ENCODE measurements around the gene EPB41L1. TPM values are rescaled to one million over a fixed set of nuclear protein-coding genes. Genes with fewer than 3 reads are reported as not detected.

The EPB41L1 gene
- total RNA-seq, 2 donors from 2014 or later, result 22.8 to 53.4 TPM

DNA sequence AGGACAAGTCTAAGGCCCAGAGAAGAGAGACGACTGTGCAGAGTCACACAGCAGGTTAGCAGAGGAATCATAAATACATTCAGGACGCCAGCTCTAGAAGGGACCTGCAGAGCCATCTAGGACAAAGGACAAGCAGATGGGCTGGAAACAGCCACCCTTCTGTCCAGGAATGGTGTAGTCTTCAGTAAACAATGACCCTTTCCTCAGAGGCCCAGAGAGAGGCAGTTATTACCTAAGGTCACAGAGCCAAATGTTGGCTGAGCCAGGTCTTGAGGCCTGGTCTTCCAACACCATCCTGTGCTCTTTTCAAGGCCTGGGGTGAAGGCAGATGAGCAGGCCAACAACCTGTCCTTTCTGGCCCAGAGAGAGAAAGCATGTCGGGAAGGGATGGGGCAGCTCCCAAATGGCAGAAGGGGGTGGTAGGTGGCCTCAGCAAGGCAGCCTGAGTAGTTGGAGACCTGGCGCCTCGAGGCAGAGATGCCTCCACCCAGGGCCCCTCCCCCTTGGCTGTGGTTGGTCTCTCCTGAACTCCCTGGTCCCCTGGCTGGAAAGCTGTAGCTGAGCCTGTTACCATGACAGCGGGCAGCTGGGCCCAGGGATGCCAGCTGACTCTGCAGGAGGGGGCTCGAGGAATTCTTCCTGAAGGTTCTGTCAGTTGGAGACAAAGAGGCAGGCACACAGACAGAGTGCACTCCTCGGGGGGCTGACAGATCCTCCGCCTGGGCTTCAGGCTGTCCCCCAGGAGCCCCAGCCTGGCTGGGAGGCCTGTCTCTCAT is 24.8 kb downstream of the EPB41L1 start:
- H3K4me1 ChIP-seq, result peaks cover 7% of the 10 kb centered on the region
- TF ChIP-seq POLR2A (IDR thresholded peaks at IDR 0.05) (no peak), CTCF (IDR thresholded peaks at IDR 0.05) (no peak)
- H3K4me3 ChIP-seq, result no peak overlapping the region
- H3K36me3 ChIP-seq (replicated peaks in 1 of 2; ENCODE audit: insufficient read depth in 1 of 2, low read depth in 2 of 2), result peaks cover 0 to 3% of the 10 kb centered on the region in 2 donors
- WGBS, 2 donors, result 86 to 87% methylated on average over 8 to 9 of the region's 9 CpGs
- H3K27me3 ChIP-seq, result no peaks in the 10 kb centered on the region
- DNase-seq, result no peak
- no peaks in the 10 kb centered on the region for H3K9me3 ChIP-seq
- intact Hi-C loops (cut with DNase I), result no loop called here
- H3K27ac ChIP-seq, result no peak overlapping the region
- ATAC-seq, result no peak

DNA sequence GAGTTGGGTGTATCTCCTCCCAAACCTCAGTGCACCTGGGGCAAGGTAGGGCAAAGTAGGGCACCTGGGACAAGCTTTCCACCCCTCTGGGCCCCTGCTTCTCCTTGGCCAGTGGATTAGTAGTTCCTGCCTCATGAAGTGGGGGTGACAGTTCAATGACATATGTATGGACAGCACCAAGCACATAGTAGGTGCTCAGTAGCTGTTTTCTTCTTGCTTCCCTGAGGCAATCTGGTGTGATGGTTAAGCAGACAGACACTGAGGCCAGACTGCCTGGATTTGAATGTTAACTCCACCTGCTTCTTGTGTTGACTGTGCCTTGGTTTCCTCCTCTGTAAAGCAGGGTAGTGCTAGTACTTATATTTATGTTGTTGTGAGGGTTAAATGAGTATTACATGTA is 25.8 kb downstream of the EPB41L1 start:
- no peak for DNase-seq
- intact Hi-C loops (cut with DNase I), result no loop called here
- ATAC-seq, result no peak
- Histone ChIP-seq H3K36me3 (replicated peaks in 1 of 2; ENCODE audit: insufficient read depth in 1 of 2, low read depth in 2 of 2) (peaks cover 0 to 3% of the 10 kb centered on the region in 2 donors), H3K27me3 (no peaks in the 10 kb centered on the region), H3K4me1 (peaks cover 7% of the 10 kb centered on the region), H3K9me3 (no peaks in the 10 kb centered on the region), H3K27ac (no peak overlapping the region), H3K4me3 (no peak overlapping the region)
- no peak for TF ChIP-seq CTCF (IDR thresholded peaks at IDR 0.05)
- TF ChIP-seq POLR2A (IDR thresholded peaks at IDR 0.05), result no peak

DNA sequence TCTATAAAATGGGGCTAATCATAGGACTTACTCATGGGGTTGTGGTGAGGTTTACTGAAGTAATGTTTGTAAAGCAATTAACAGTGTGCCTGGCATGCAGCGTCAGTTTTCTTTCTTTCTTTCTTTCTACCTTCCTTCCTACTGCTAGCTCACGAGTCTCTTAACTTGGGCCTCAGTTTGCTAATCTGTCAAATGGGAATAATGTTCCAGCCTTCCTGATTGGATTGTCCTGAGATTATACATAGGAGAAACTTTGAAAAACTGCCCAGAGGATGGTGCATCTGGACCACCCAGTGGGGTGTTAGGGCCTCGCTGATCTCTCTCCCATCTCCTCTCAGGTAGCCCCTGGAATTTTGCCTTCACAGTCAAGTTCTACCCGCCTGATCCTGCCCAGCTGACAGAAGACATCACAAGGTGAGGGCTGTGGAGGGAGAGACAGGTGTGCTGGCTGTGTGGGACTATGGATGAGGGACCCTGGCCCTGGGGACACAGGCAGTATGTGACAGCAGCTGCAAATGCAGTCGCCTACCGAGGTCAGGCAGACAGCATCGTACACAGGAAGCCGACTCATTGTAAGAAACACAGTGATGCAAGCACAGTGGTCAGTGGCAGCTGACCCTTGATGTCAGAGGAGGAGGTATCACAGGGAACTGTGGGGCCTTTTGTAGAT is 27.5 kb downstream of the EPB41L1 start:
- ATAC-seq (no peak), DNase-seq (no peak)
- WGBS, 2 donors, result 88 to 94% methylated on average over 8 of the region's 8 CpGs
- Histone ChIP-seq H3K9me3 (no peaks in the 10 kb centered on the region), H3K27me3 (no peaks in the 10 kb centered on the region), H3K36me3 (replicated peaks in 1 of 2; ENCODE audit: insufficient read depth in 1 of 2, low read depth in 2 of 2) (peaks cover 0 to 3% of the 10 kb centered on the region in 2 donors), H3K27ac (no peak overlapping the region), H3K4me1 (peaks cover 7% of the 10 kb centered on the region), H3K4me3 (no peak overlapping the region)
- intact Hi-C loops (cut with DNase I), result no loop called here
- no peak for TF ChIP-seq CTCF (IDR thresholded peaks at IDR 0.05)

DNA sequence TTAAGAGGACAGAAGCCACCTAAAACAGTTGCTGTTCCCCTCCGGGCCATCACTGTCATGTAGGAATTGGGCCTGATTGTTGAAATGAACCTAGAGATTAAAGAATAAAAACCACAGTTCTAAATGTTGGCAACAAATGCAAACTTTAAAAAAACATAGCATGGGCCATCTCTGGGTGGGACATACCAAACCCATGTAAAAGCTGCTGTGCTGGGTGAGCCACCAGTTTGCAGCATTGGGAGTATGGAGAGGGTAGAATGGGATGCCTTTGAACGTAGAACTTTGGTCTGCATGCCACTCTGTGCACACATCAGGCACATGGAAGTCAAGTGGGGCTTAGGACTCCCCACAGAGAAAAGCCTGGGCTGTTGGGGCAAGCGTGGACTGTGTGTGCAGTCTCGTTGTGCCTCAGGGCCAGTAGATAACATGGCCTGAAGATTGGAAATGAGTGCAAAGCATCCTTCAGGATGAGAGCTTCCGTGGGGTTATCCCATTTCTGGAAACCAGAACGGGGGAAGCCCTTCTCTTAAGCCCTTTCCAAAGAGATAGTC is 28.1 kb downstream of the EPB41L1 start:
- H3K4me1 ChIP-seq, result peaks cover 7% of the 10 kb centered on the region
- intact Hi-C loops (cut with DNase I), result no loop called here
- H3K36me3 ChIP-seq (replicated peaks in 1 of 2; ENCODE audit: insufficient read depth in 1 of 2, low read depth in 2 of 2), result peaks cover 0 to 3% of the 10 kb centered on the region in 2 donors
- TF ChIP-seq CTCF (IDR thresholded peaks at IDR 0.05) (no peak), POLR2A (IDR thresholded peaks at IDR 0.05) (no peak)
- H3K4me3 ChIP-seq, result no peak overlapping the region
- H3K27me3 ChIP-seq, result no peaks in the 10 kb centered on the region
- no peak overlapping the region for H3K27ac ChIP-seq
- DNase-seq, result no peak
- no peak for ATAC-seq
- WGBS, 2 donors, result 85 to 94% methylated on average over 5 to 6 of the region's 6 CpGs
- no peaks in the 10 kb centered on the region for H3K9me3 ChIP-seq

Data from body of pancreas (tissue), 4 donors.